HG03175 (cell line): ENCODE measurements around the gene RFTN1.

ENCODE experiments used
- ATAC-seq: cut with Tn5 transposase; IDR thresholded peaks from one replicate; pipeline ENCODE4 v1.9.1; 2021; ENCODE audit warnings: mild to moderate bottlenecking, moderate library complexity; ENCODE audit not compliant: unreplicated experiment

RFTN1 gene

GRCh38 chr3:16508591-16508995 lies 4.9 kb downstream of the RFTN1 start:
- no peak for ATAC-seq

GRCh38 chr3:16508243-16508578 lies 5.3 kb downstream of the RFTN1 start:
- ATAC-seq, result no peak

- no peak for ATAC-seq
Measured at GRCh38 chr3:16507578-16508242, 5.8 kb downstream of the RFTN1 start.

GRCh38 chr3:16506884-16507577 lies 6.5 kb downstream of the RFTN1 start:
- no peak for ATAC-seq

- ATAC-seq, result no peak
Measured at GRCh38 chr3:16506451-16506850, 7.0 kb downstream of the RFTN1 start.

- no peak for ATAC-seq
Measured at GRCh38 chr3:16504692-16505091, 8.8 kb downstream of the RFTN1 start.

GRCh38 chr3:16504242-16504641 lies 9.3 kb downstream of the RFTN1 start:
- ATAC-seq, result peak; percentile 89

- ATAC-seq, result no peak
Measured at GRCh38 chr3:16503191-16503776, 10.2 kb downstream of the RFTN1 start.

GRCh38 chr3:16502347-16502908 lies 11.1 kb downstream of the RFTN1 start:
- no peak for ATAC-seq

- ATAC-seq, result no peak
Measured at GRCh38 chr3:16501376-16501775, 12.1 kb downstream of the RFTN1 start.

- no peak for ATAC-seq
Measured at GRCh38 chr3:16500911-16501310, 12.6 kb downstream of the RFTN1 start.

GRCh38 chr3:16500093-16500492 lies 13.4 kb downstream of the RFTN1 start:
- no peak for ATAC-seq

GRCh38 chr3:16499351-16499750 lies 14.1 kb downstream of the RFTN1 start:
- ATAC-seq, result no peak

GRCh38 chr3:16498130-16498890 lies 15.2 kb downstream of the RFTN1 start:
- no peak for ATAC-seq

- ATAC-seq, result peak; percentile 69
Measured at GRCh38 chr3:16496408-16497222, 16.9 kb downstream of the RFTN1 start.

GRCh38 chr3:16496008-16496407 lies 17.5 kb downstream of the RFTN1 start:
- ATAC-seq, result peak; percentile 23

GRCh38 chr3:16494814-16495431 lies 18.6 kb downstream of the RFTN1 start:
- no peak for ATAC-seq

GRCh38 chr3:16494094-16494493 lies 19.4 kb downstream of the RFTN1 start:
- no peak for ATAC-seq

GRCh38 chr3:16490062-16490619 lies 23.4 kb downstream of the RFTN1 start:
- no peak for ATAC-seq
